SK-N-MC (cell line): ENCODE results near the gene RNF214.

Experiments
- EZH2 ChIP-seq: fragments of 200-600 bp; sonication (generic); IDR thresholded peaks from one replicate; pipeline ENCODE4 v1.6.1; 2017; ENCODE audit warnings: antibody characterized with exemption
- POLR2AphosphoS5 ChIP-seq: IDR thresholded peaks from 2 replicates; pipeline ENCODE4 v1.6.1; 2012; ENCODE audit warnings: mild to moderate bottlenecking, low read depth, low read length, borderline replicate concordance

DNA sequence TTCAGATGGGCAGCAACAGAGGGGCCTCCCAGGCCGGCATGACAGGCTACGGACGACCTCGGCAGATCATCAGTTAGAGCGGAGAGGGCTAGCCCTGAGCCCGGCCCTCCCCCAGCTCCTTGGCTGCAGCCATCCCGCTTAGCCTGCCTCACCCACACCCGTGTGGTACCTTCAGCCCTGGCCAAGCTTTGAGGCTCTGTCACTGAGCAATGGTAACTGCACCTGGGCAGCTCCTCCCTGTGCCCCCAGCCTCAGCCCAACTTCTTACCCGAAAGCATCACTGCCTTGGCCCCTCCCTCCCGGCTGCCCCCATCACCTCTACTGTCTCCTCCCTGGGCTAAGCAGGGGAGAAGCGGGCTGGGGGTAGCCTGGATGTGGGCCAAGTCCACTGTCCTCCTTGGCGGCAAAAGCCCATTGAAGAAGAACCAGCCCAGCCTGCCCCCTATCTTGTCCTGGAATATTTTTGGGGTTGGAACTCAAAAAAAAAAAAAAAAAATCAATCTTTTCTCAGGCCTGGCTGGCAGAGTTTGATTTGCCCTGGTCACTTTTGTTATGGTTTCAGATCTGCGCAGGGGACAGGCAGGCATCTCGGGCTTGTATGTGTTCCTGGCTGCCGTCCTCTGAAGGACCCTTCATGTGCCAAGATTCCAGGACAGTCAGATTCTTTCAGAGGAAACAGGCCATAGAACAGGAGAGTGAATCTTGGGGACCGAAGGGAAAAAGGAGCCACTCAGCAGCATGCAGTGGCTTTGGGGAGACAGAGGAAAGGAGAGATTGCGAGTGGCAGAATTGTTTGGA lies 28.0 kb upstream of the RNF214 start:
- no peak for TF ChIP-seq POLR2AphosphoS5
- no peak for TF ChIP-seq EZH2
